Activated naive CD4-positive, alpha-beta T cell treated with anti-CD3 and anti-CD28 coated beads for 36 hours (primary cell): ENCODE results near the gene AACS. TPM values are rescaled to one million over a fixed set of nuclear protein-coding genes. Genes with fewer than 3 reads are reported as not detected.
"Not testable (repeated sequence)": the region's sequence is repeated elsewhere in the genome, so short reads cannot be mapped to it uniquely, and the experiment has no call there.

Experiments
- CTCF ChIA-PET: fragments of 350-600 bp; sonication (Branson Sonifier 250); formaldehyde crosslinking; loops from one replicate; lab custom pipeline; 2021; ENCODE audit warnings: antibody characterized with exemption; lab: Charles Lee
- DNase-seq: peaks from one replicate; pipeline ENCODE4 v3.0.0-alpha.2; 2020
- H3K27ac Mint-ChIP-seq: one replicate; pipeline ENCODE4 v1.8.0; 2021; ENCODE audit warnings: mild to moderate bottlenecking, mixed read lengths
- H3K27me3 Mint-ChIP-seq: one replicate; pipeline ENCODE4 v1.8.0; 2021; ENCODE audit warnings: low read depth, mixed read lengths
- H3K36me3 Mint-ChIP-seq: one replicate; pipeline ENCODE4 v1.8.0; 2021; ENCODE audit warnings: low read depth, mixed read lengths
- H3K4me1 Mint-ChIP-seq: one replicate; pipeline ENCODE4 v1.8.0; 2021; ENCODE audit warnings: low read depth, mixed read lengths
- H3K4me3 Mint-ChIP-seq: one replicate; pipeline ENCODE4 v1.8.0; 2021; ENCODE audit warnings: mild to moderate bottlenecking, moderate library complexity, mixed read lengths
- H3K9me3 Mint-ChIP-seq: one replicate; pipeline ENCODE4 v1.8.0; 2021; ENCODE audit warnings: mixed read lengths
- intact Hi-C: fragments of 100-400 bp; cut with micrococcal nuclease; formaldehyde crosslinking; loops from one replicate; pipeline ENCODE4 v1.15.1; 2023
- total RNA-seq, 2 experiments: library from RNA; stranded (reverse); gene quantifications; one replicate each; pipeline ENCODE4 v1.2.3, GENCODE V29; 2021

The AACS gene
- total RNA-seq, 2 experiments from 2014 or later: 10.6 to 11.2 TPM

- Mint-ChIP-seq H3K9me3 (no peaks in the 10 kb centered on the region), H3K4me1 (no peaks in the 10 kb centered on the region), H3K4me3 (no peak overlapping the region), H3K27ac (no peak overlapping the region), H3K27me3 (no peaks in the 10 kb centered on the region), H3K36me3 (peaks cover 4% of the 10 kb centered on the region)
- CTCF ChIA-PET: no interaction called here
- no peak for DNase-seq
- intact Hi-C loops: no loop called here
These were observed 17.8 kb downstream of the AACS start for GRCh38 chr12:125083072-125083471.

GRCh38 chr12:125088199-125088598 is 23.0 kb downstream of the AACS start:
- H3K4me1 Mint-ChIP-seq, DNase-seq, H3K4me3 Mint-ChIP-seq, CTCF ChIA-PET, intact Hi-C loops, H3K27me3 Mint-ChIP-seq, H3K36me3 Mint-ChIP-seq, H3K27ac Mint-ChIP-seq, H3K9me3 Mint-ChIP-seq: not testable (repeated sequence)

- H3K27me3 Mint-ChIP-seq: no peaks in the 10 kb centered on the region
- H3K4me1 Mint-ChIP-seq: no peaks in the 10 kb centered on the region
- H3K36me3 Mint-ChIP-seq: peaks cover 5% of the 10 kb centered on the region
- CTCF ChIA-PET: no interaction called here
- no peak overlapping the region for H3K27ac Mint-ChIP-seq
- no peaks in the 10 kb centered on the region for H3K9me3 Mint-ChIP-seq
- no peak for DNase-seq
- no peak overlapping the region for H3K4me3 Mint-ChIP-seq
- intact Hi-C loops: no loop called here
These were observed 23.8 kb downstream of the AACS start for GRCh38 chr12:125089083-125089482.

- Mint-ChIP-seq H3K9me3 (no peaks in the 10 kb centered on the region), H3K36me3 (peaks cover 2% of the 10 kb centered on the region), H3K4me1 (no peaks in the 10 kb centered on the region), H3K4me3 (no peak overlapping the region), H3K27me3 (no peaks in the 10 kb centered on the region), H3K27ac (no peak overlapping the region)
- DNase-seq: no peak
- intact Hi-C loops: no loop called here
- CTCF ChIA-PET: no interaction called here
These were observed 24.4 kb downstream of the AACS start for GRCh38 chr12:125089626-125090025.

- H3K4me1 Mint-ChIP-seq: no peaks in the 10 kb centered on the region
- H3K9me3 Mint-ChIP-seq: no peaks in the 10 kb centered on the region
- intact Hi-C loops: no loop called here
- CTCF ChIA-PET: no interaction called here
- H3K4me3 Mint-ChIP-seq: no peak overlapping the region
- H3K27ac Mint-ChIP-seq: no peak overlapping the region
- no peak for DNase-seq
- H3K27me3 Mint-ChIP-seq: no peaks in the 10 kb centered on the region
- peaks cover 2% of the 10 kb centered on the region for H3K36me3 Mint-ChIP-seq
These were observed 25.2 kb downstream of the AACS start for GRCh38 chr12:125090437-125090836.

- CTCF ChIA-PET: no interaction called here
- no peaks in the 10 kb centered on the region for H3K27me3 Mint-ChIP-seq
These were observed 26.2 kb downstream of the AACS start for GRCh38 chr12:125091401-125091800.

GRCh38 chr12:125092108-125092871 is 27.1 kb downstream of the AACS start:
- H3K4me3 Mint-ChIP-seq: no peak overlapping the region
- CTCF ChIA-PET: no interaction called here
- no peak for DNase-seq
- intact Hi-C loops: no loop called here
- no peak overlapping the region for H3K27ac Mint-ChIP-seq
- peaks cover 2% of the 10 kb centered on the region for H3K36me3 Mint-ChIP-seq
- H3K9me3 Mint-ChIP-seq: no peaks in the 10 kb centered on the region
- no peaks in the 10 kb centered on the region for H3K4me1 Mint-ChIP-seq
- no peaks in the 10 kb centered on the region for H3K27me3 Mint-ChIP-seq

More at GRCh38 chr12:125091401-125091800, 26.2 kb downstream of the AACS start:
- no peak for DNase-seq
- Mint-ChIP-seq H3K9me3 (no peaks in the 10 kb centered on the region), H3K27ac (no peak overlapping the region), H3K36me3 (peaks cover 2% of the 10 kb centered on the region), H3K4me3 (no peak overlapping the region), H3K4me1 (no peaks in the 10 kb centered on the region)
- intact Hi-C loops: no loop called here

GRCh38 chr12:125092872-125093680 is 27.8 kb downstream of the AACS start:
- Mint-ChIP-seq H3K27me3 (no peaks in the 10 kb centered on the region), H3K27ac (no peak overlapping the region), H3K36me3 (peaks cover 2% of the 10 kb centered on the region), H3K4me1 (no peaks in the 10 kb centered on the region), H3K9me3 (no peaks in the 10 kb centered on the region), H3K4me3 (no peak overlapping the region)
- DNase-seq: no peak
- CTCF ChIA-PET: no interaction called here
- intact Hi-C loops: no loop called here

GRCh38 chr12:125093681-125094330 is 28.6 kb downstream of the AACS start:
- no peaks in the 10 kb centered on the region for H3K9me3 Mint-ChIP-seq
- CTCF ChIA-PET: no interaction called here
- intact Hi-C loops: no loop called here
- DNase-seq: no peak
- no peak overlapping the region for H3K4me3 Mint-ChIP-seq
- H3K4me1 Mint-ChIP-seq: peaks cover 3% of the 10 kb centered on the region
- H3K36me3 Mint-ChIP-seq: peaks cover 2% of the 10 kb centered on the region
- no peaks in the 10 kb centered on the region for H3K27me3 Mint-ChIP-seq
- H3K27ac Mint-ChIP-seq: no peak overlapping the region

- CTCF ChIA-PET: no interaction called here
- Mint-ChIP-seq H3K27ac (no peak overlapping the region), H3K9me3 (no peaks in the 10 kb centered on the region), H3K36me3 (peaks cover 2% of the 10 kb centered on the region), H3K4me1 (peaks cover 7% of the 10 kb centered on the region), H3K4me3 (no peak overlapping the region), H3K27me3 (no peaks in the 10 kb centered on the region)
- no peak for DNase-seq
- intact Hi-C loops: no loop called here
These were observed 31.7 kb downstream of the AACS start for GRCh38 chr12:125096894-125097293.

GRCh38 chr12:125097427-125097826 is 32.2 kb downstream of the AACS start:
- Mint-ChIP-seq H3K27me3 (no peaks in the 10 kb centered on the region), H3K27ac (no peak overlapping the region), H3K9me3 (no peaks in the 10 kb centered on the region), H3K4me3 (no peak overlapping the region), H3K36me3 (peaks cover 2% of the 10 kb centered on the region), H3K4me1 (peaks cover 7% of the 10 kb centered on the region)
- intact Hi-C loops: no loop called here
- CTCF ChIA-PET: no interaction called here
- no peak for DNase-seq

- DNase-seq: no peak
- CTCF ChIA-PET: no interaction called here
- H3K27me3 Mint-ChIP-seq: no peaks in the 10 kb centered on the region
- H3K4me3 Mint-ChIP-seq: no peak overlapping the region
- no peaks in the 10 kb centered on the region for H3K9me3 Mint-ChIP-seq
- intact Hi-C loops: no loop called here
- peaks cover 7% of the 10 kb centered on the region for H3K4me1 Mint-ChIP-seq
- H3K36me3 Mint-ChIP-seq: peaks cover 5% of the 10 kb centered on the region
- no peak overlapping the region for H3K27ac Mint-ChIP-seq
These were observed 33.6 kb downstream of the AACS start for GRCh38 chr12:125098676-125099408.
